ENCODE results near the gene PGBD5. TPM values are rescaled to one million over a fixed set of nuclear protein-coding genes. Genes with fewer than 3 reads are reported as not detected.
"Not testable (repeated sequence)": the region's sequence is repeated elsewhere in the genome, so short reads cannot be mapped to it uniquely, and the experiment has no call there.

The PGBD5 gene, protein sequence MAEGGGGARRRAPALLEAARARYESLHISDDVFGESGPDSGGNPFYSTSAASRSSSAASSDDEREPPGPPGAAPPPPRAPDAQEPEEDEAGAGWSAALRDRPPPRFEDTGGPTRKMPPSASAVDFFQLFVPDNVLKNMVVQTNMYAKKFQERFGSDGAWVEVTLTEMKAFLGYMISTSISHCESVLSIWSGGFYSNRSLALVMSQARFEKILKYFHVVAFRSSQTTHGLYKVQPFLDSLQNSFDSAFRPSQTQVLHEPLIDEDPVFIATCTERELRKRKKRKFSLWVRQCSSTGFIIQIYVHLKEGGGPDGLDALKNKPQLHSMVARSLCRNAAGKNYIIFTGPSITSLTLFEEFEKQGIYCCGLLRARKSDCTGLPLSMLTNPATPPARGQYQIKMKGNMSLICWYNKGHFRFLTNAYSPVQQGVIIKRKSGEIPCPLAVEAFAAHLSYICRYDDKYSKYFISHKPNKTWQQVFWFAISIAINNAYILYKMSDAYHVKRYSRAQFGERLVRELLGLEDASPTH
- 1 to 10 TPM in 1 of 4 donors, under 1 TPM in 3; under 0.01 to 1.0 (median 0.48) TPM for polyA plus RNA-seq
- long read RNA-seq, donor 1: 0 reads
- long read RNA-seq, donor 2: 0 reads
- long read RNA-seq, donor 3: 0 reads
- long read RNA-seq, donor 4: 0 reads
- long read RNA-seq, donor 5: 0 reads
- long read RNA-seq, donor 6: 0 reads
- long read RNA-seq, donor 7: 0 reads
- long read RNA-seq, donor 8: 0 reads
- long read RNA-seq, donor 9: 0 reads
- long read RNA-seq, donor 10: 0 reads

DNA sequence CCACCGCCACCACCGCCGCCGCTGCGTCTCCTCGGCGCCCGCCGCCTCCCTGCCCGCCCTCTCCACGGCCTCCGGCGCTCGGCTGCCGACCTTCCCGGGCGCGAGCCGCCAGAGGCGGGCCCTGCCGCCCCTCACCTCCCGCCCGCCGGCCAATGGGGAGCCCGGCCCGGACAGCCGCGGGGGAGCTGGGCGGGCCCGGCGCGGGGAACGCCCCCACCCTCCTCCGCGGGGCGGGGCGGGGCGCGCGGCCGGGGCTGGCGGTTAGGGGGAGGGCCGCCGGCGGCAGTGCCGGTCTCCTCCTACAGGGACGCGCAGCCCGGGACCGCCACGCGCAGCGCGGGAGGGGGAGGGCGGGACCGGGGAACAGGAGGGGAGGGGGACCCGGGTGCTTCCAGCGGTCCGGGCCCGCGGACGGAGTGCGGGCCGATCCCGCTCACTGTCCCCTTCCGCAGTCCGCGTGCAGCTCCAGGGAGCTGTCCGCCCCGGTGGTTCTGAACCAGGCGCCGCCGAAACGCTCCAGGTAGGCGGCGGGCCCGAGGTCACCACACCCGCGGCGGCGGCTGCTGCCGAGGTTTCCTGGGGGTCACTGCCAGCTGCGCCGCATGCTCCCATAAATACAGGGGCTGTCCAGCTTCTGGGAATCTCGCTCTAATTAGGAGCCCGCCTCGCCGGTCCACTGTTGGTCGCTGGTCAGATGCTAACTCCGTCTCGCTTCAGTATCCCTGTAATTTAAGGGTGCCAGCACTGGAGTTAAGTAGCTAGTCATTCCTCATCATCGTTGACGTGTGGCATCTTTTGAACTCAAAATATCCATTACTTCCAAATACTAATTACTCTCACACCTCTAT, at the start of gene PGBD5:
Gene PGBD5 (minus strand): TSS at position 87 of the 848 bp plus-strand sequence. CDS start 404 bp downstream, outside the sequence.
- peak; percentile 61 to 92 for DNase-seq
- H3K4me1 ChIP-seq (ENCODE audit: control insufficient read depth in 3 of 3, insufficient read depth in 2 of 3, low read depth in 1 of 3, low read length in 2 of 3): peaks cover 0 to 5% (median 2%) of the 10 kb centered on the region in 3 donors
- H3K4me3 ChIP-seq (ENCODE audit: low read depth in 1 of 3, low read length in 3 of 3): peak within 1 kb of the TSS; percentile 37 to 65 (median 45)
- H3K27ac ChIP-seq (ENCODE audit: low read depth in 1 of 3, low read length in 2 of 3): no peak within 1 kb of the TSS
- no peaks in the 10 kb centered on the region for H3K36me3 ChIP-seq (ENCODE audit: control insufficient read depth in 3 of 3, insufficient read depth in 2 of 3, low read depth in 1 of 3, low read length in 3 of 3)
- FAIRE-seq: no peak
- no peaks in the 10 kb centered on the region for H3K9me3 ChIP-seq (ENCODE audit: control insufficient read depth in 2 of 2, insufficient read depth in 1 of 2, low read depth in 1 of 2, low read length in 1 of 2)
- H3K27me3 ChIP-seq (ENCODE audit: control insufficient read depth in 3 of 3, insufficient read depth in 3 of 3, low read length in 3 of 3): peaks cover 3 to 48% (median 27%) of the 10 kb centered on the region in 3 donors
- 1% methylated on average over 42 to 93 of the region's 93 CpGs for WGBS, 3 donors

DNA sequence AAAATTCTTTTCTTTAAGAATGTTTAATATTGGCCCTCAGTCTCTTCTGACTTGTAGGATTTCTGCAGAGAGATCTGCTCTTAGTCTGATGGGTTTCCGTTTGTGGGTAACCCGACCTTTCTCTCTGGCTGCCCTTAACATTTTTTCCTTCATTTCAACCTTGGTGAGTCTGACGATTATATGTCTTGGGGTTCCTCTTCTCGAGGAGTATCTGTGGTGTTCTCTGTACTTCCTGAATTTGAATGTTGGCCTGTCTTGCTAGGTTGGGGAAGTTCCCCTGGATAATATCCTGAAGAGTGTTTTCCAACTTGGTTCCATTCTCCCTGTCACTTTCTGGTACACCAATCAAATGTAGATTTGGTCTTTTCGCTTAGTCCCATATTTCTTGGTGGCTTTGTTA, 48.8 kb upstream of the PGBD5 start:
- DNase-seq; H3K9me3 ChIP-seq (ENCODE audit: control insufficient read depth in 2 of 2, insufficient read depth in 1 of 2, low read depth in 1 of 2, low read length in 1 of 2); H3K27ac ChIP-seq (ENCODE audit: low read depth in 1 of 3, low read length in 2 of 3); H3K36me3 ChIP-seq (ENCODE audit: control insufficient read depth in 3 of 3, insufficient read depth in 2 of 3, low read depth in 1 of 3, low read length in 3 of 3); H3K4me3 ChIP-seq (ENCODE audit: low read depth in 1 of 3, low read length in 3 of 3); H3K27me3 ChIP-seq (ENCODE audit: control insufficient read depth in 3 of 3, insufficient read depth in 3 of 3, low read length in 3 of 3); FAIRE-seq; H3K4me1 ChIP-seq (ENCODE audit: control insufficient read depth in 3 of 3, insufficient read depth in 2 of 3, low read depth in 1 of 3, low read length in 2 of 3): not testable (repeated sequence)
- WGBS, 3 donors: 71 to 85% (median 75%) methylated on average over 5 of the region's 5 CpGs

DNA sequence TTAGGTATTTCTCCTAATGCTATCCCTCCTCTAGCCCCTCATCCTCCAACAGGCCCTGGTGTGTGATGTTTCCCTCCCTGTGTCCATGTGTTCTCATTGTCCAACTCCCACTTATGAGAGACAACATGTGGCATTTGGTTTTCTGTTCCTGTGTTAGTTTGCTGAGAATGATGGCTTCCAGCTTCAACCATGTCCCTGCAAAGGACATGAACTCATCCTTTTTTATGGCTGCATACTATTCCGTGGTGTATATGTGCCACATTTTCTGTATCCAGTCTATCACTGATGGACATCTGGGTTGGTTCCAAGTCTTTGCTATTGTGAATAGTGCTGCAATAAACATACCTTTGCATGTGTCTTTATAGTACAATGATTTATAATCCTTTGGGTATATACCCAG, 44.6 kb upstream of the PGBD5 start:
- FAIRE-seq; H3K27ac ChIP-seq (ENCODE audit: low read depth in 1 of 3, low read length in 2 of 3); H3K4me1 ChIP-seq (ENCODE audit: control insufficient read depth in 3 of 3, insufficient read depth in 2 of 3, low read depth in 1 of 3, low read length in 2 of 3); DNase-seq; H3K27me3 ChIP-seq (ENCODE audit: control insufficient read depth in 3 of 3, insufficient read depth in 3 of 3, low read length in 3 of 3); H3K4me3 ChIP-seq (ENCODE audit: low read depth in 1 of 3, low read length in 3 of 3); H3K9me3 ChIP-seq (ENCODE audit: control insufficient read depth in 2 of 2, insufficient read depth in 1 of 2, low read depth in 1 of 2, low read length in 1 of 2); H3K36me3 ChIP-seq (ENCODE audit: control insufficient read depth in 3 of 3, insufficient read depth in 2 of 3, low read depth in 1 of 3, low read length in 3 of 3): not testable (repeated sequence)
- 84 to 97% (median 91%) methylated on average over 1 of the region's 1 CpG for WGBS, 3 donors

DNA sequence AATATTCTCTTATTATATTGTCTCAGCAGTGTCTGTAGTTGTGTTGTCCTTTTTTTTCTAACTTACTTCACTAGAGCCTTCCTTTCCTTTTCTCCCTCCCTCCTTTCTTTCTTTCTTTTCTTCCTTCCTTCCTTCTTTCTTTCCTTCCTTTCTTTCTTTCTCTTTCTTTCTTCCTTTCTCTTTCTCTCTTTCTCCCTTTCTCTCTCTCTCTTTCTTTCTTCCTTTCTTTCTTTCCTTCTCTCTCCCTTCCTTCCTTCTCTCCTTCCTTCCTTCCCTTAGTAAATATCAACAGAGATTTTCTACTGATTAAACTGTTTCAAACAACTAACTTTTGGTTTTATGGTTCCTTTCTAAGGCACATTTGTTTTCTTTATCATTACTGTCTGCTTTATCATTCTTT, 43.1 kb upstream of the PGBD5 start:
- Histone ChIP-seq H3K27ac (ENCODE audit: low read depth in 1 of 3, low read length in 2 of 3) (no peak overlapping the region), H3K36me3 (ENCODE audit: control insufficient read depth in 3 of 3, insufficient read depth in 2 of 3, low read depth in 1 of 3, low read length in 3 of 3) (no peaks in the 10 kb centered on the region), H3K27me3 (ENCODE audit: control insufficient read depth in 3 of 3, insufficient read depth in 3 of 3, low read length in 3 of 3) (no peaks in the 10 kb centered on the region), H3K9me3 (ENCODE audit: control insufficient read depth in 2 of 2, insufficient read depth in 1 of 2, low read depth in 1 of 2, low read length in 1 of 2) (no peaks in the 10 kb centered on the region), H3K4me1 (ENCODE audit: control insufficient read depth in 3 of 3, insufficient read depth in 2 of 3, low read depth in 1 of 3, low read length in 2 of 3) (no peaks in the 10 kb centered on the region), H3K4me3 (ENCODE audit: low read depth in 1 of 3, low read length in 3 of 3) (no peak overlapping the region)
- FAIRE-seq (no peak), DNase-seq (no peak)

DNA sequence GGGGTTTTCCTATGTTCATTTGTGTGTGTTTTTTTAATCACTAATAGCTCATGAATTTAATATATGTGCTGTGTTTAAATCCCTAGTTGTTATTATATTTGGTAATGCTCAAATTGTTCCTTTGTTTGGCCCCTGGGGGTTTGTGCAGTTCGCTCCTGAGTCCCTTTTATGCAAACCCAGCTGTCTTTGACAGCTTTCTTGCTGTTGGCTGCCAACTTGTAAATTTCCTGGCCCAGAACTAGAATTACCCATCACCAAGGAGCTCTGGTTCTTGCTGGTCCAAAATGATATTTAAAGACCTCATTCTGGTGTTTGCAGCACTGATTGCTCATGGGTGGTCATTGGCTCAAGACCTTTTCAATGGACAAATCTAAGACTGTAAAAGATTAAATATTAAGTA, 39.6 kb upstream of the PGBD5 start:
- no peak for FAIRE-seq
- H3K36me3 ChIP-seq (ENCODE audit: control insufficient read depth in 3 of 3, insufficient read depth in 2 of 3, low read depth in 1 of 3, low read length in 3 of 3): no peaks in the 10 kb centered on the region
- H3K27me3 ChIP-seq (ENCODE audit: control insufficient read depth in 3 of 3, insufficient read depth in 3 of 3, low read length in 3 of 3): peaks cover under 1 to 4% (median 3%) of the 10 kb centered on the region in 3 donors
- no peak for DNase-seq
- WGBS, 3 donors: 45 to 88% (median 73%) methylated on average over 1 of the region's 1 CpG
- no peak overlapping the region for H3K27ac ChIP-seq (ENCODE audit: low read depth in 1 of 3, low read length in 2 of 3)
- no peaks in the 10 kb centered on the region for H3K9me3 ChIP-seq (ENCODE audit: control insufficient read depth in 2 of 2, insufficient read depth in 1 of 2, low read depth in 1 of 2, low read length in 1 of 2)
- H3K4me3 ChIP-seq (ENCODE audit: low read depth in 1 of 3, low read length in 3 of 3): no peak overlapping the region
- no peaks in the 10 kb centered on the region for H3K4me1 ChIP-seq (ENCODE audit: control insufficient read depth in 3 of 3, insufficient read depth in 2 of 3, low read depth in 1 of 3, low read length in 2 of 3)

DNA sequence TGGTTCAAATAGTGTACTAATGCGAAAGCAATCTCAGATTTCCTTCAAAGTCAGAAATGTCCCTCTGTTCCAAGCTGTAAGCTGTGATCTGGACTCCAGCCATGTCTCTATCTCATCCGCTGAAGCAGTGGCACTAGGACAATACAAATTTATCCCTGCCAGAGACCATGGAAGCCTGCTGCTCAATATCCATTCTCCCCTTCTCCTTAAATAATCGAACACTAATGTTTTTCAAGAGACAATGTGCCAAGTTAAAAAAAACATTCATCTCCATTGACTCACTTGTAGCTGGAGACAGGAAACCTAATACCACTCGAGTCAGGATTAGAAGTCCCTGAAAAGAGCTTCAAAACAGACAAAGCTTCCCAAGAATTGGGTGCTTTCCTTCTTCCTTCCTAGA, 38.5 kb upstream of the PGBD5 start:
- no peak overlapping the region for H3K4me3 ChIP-seq (ENCODE audit: low read depth in 1 of 3, low read length in 3 of 3)
- no peak overlapping the region for H3K27ac ChIP-seq (ENCODE audit: low read depth in 1 of 3, low read length in 2 of 3)
- FAIRE-seq: no peak
- no peaks in the 10 kb centered on the region for H3K4me1 ChIP-seq (ENCODE audit: control insufficient read depth in 3 of 3, insufficient read depth in 2 of 3, low read depth in 1 of 3, low read length in 2 of 3)
- H3K27me3 ChIP-seq (ENCODE audit: control insufficient read depth in 3 of 3, insufficient read depth in 3 of 3, low read length in 3 of 3): peaks cover 3 to 5% (median 4%) of the 10 kb centered on the region in 3 donors
- WGBS, 3 donors: 59 to 64% (median 63%) methylated on average over 4 of the region's 4 CpGs
- no peak for DNase-seq
- H3K36me3 ChIP-seq (ENCODE audit: control insufficient read depth in 3 of 3, insufficient read depth in 2 of 3, low read depth in 1 of 3, low read length in 3 of 3): no peaks in the 10 kb centered on the region
- no peaks in the 10 kb centered on the region for H3K9me3 ChIP-seq (ENCODE audit: control insufficient read depth in 2 of 2, insufficient read depth in 1 of 2, low read depth in 1 of 2, low read length in 1 of 2)

DNA sequence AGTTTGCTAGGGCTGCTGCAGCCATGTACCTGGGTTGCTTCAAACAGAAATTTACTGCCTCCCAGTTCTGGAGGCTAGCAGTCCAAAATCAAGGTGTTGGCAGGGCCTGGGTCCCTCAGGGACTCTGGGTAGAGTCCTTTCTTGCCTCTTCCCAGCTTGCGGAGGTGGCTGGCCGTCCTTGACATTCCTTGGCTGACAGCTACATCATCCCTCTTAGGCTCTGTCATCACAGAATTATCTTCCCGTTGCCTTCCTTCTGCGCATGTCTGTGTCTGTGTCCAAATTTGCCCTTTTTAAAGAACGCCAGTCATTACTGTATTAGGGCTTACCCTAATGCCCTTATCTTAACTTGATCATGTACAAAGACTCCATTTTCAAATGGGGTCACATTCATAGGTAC, 37.6 kb upstream of the PGBD5 start:
- Histone ChIP-seq H3K36me3 (ENCODE audit: control insufficient read depth in 3 of 3, insufficient read depth in 2 of 3, low read depth in 1 of 3, low read length in 3 of 3) (no peaks in the 10 kb centered on the region), H3K4me3 (ENCODE audit: low read depth in 1 of 3, low read length in 3 of 3) (no peak overlapping the region), H3K27ac (ENCODE audit: low read depth in 1 of 3, low read length in 2 of 3) (no peak overlapping the region), H3K9me3 (ENCODE audit: control insufficient read depth in 2 of 2, insufficient read depth in 1 of 2, low read depth in 1 of 2, low read length in 1 of 2) (no peaks in the 10 kb centered on the region), H3K4me1 (ENCODE audit: control insufficient read depth in 3 of 3, insufficient read depth in 2 of 3, low read depth in 1 of 3, low read length in 2 of 3) (no peaks in the 10 kb centered on the region), H3K27me3 (ENCODE audit: control insufficient read depth in 3 of 3, insufficient read depth in 3 of 3, low read length in 3 of 3) (peaks cover 3 to 5% (median 4%) of the 10 kb centered on the region in 3 donors)
- FAIRE-seq (no peak), DNase-seq (no peak)
- WGBS, 3 donors: 76 to 83% (median 77%) methylated on average over 5 of the region's 5 CpGs

DNA sequence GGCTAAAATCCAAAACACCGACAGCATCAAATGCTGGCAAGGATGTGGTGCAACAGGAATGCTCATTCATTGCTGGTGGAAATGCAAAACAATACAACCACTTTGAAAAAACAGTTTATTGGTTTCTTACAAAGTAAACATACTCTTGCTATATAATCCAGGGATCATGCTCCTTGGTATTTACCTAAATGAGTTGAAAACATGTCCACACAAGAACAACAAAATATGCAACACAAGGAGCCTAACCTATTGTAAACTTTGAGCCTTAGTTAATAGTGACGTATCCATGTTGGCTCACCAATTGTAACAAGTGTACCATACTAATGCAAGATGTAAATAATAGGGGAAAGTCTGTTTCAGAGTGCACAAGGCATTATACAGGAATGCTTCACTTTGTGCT, 37.2 kb upstream of the PGBD5 start:
- Histone ChIP-seq H3K36me3 (ENCODE audit: control insufficient read depth in 3 of 3, insufficient read depth in 2 of 3, low read depth in 1 of 3, low read length in 3 of 3) (no peaks in the 10 kb centered on the region), H3K4me1 (ENCODE audit: control insufficient read depth in 3 of 3, insufficient read depth in 2 of 3, low read depth in 1 of 3, low read length in 2 of 3) (no peaks in the 10 kb centered on the region), H3K27ac (ENCODE audit: low read depth in 1 of 3, low read length in 2 of 3) (no peak overlapping the region), H3K27me3 (ENCODE audit: control insufficient read depth in 3 of 3, insufficient read depth in 3 of 3, low read length in 3 of 3) (peaks cover 3 to 5% (median 4%) of the 10 kb centered on the region in 3 donors), H3K4me3 (ENCODE audit: low read depth in 1 of 3, low read length in 3 of 3) (no peak overlapping the region), H3K9me3 (ENCODE audit: control insufficient read depth in 2 of 2, insufficient read depth in 1 of 2, low read depth in 1 of 2, low read length in 1 of 2) (no peaks in the 10 kb centered on the region)
- FAIRE-seq (no peak), DNase-seq (no peak)
- WGBS, 3 donors: 65 to 91% (median 83%) methylated on average over 2 of the region's 2 CpGs

All from small intestine (tissue), 16 donors.